GM12878 (cell line): ENCODE measurements around the gene ZBED4.

Source experiments
- CEBPB ChIP-seq, 2 experiments: fragments of 150-350 bp in 1 of 2; IDR thresholded peaks; 2 replicates each; pipeline ENCODE4 v1.6.1; 2012 to 2014; ENCODE audit warnings: low read depth in 2 of 2, low read length in 2 of 2, borderline replicate concordance in 1 of 2, inconsistent platforms in 1 of 2
- CTCF ChIP-seq, 3 experiments: IDR thresholded peaks in 2 of 3; conservative IDR thresholded peaks in 1 of 3; 2 replicates each; pipeline ENCODE4 v1.5.1; 2011; ENCODE audit warnings: low read depth in 3 of 3, low read length in 3 of 3, mild to moderate bottlenecking in 3 of 3, control low read depth in 2 of 3, moderate library complexity in 2 of 3, inconsistent platforms in 1 of 3, mixed read lengths in 1 of 3; ENCODE audit not compliant: control insufficient read depth in 2 of 3, insufficient read depth in 1 of 3; ENCODE audit errors: extremely low read depth in 1 of 3
- FOS ChIP-seq: IDR thresholded peaks from 3 replicates; pipeline ENCODE4 v1.6.1; 2011; ENCODE audit warnings: borderline replicate concordance; ENCODE audit not compliant: insufficient read length; ENCODE audit errors: extremely low read depth
- GATAD2B ChIP-seq: fragments of 450-650 bp; conservative IDR thresholded peaks from 2 replicates; pipeline ENCODE4 v1.6.1; 2017; ENCODE audit warnings: low read depth, mild to moderate bottlenecking, moderate library complexity
- IRF3 ChIP-seq: fragments of 450-650 bp; IDR thresholded peaks from 2 replicates; pipeline ENCODE4 v1.6.1; 2014; ENCODE audit warnings: mild to moderate bottlenecking
- PRDM15 ChIP-seq: fragments of 450-650 bp; formaldehyde crosslinking; IDR thresholded peaks from 2 replicates; pipeline ENCODE4 v1.4.0; 2020; ENCODE audit warnings: mild to moderate bottlenecking, moderate library complexity
- RB1 ChIP-seq: fragments of 450-650 bp; formaldehyde crosslinking; IDR thresholded peaks from 2 replicates; pipeline ENCODE4 v1.6.1; 2017; ENCODE audit warnings: mild to moderate bottlenecking, borderline replicate concordance

GRCh38 chr22:49920859-49921258, 67.2 kb downstream of the ZBED4 start:
- TF ChIP-seq RB1 (no peak), IRF3 (no peak), GATAD2B (no peak), CEBPB (IDR thresholded peaks at IDR 0.05; ENCODE audit: borderline replicate concordance in 1 of 2, low read depth in 2 of 2, low read length in 2 of 2) (no peak), PRDM15 (CRISPR knock-in tag) (no peak), CTCF (IDR thresholded peaks at IDR 0.05 in 2 of 3, conservative IDR thresholded peaks at IDR 0.05 in 1 of 3; ENCODE audit: control insufficient read depth in 2 of 3, extremely low read depth in 1 of 3, insufficient read depth in 1 of 3, low read depth in 3 of 3, low read length in 3 of 3) (no peak), FOS (no peak)
